ACC112 (cell line): Measurements from ENCODE around the gene ROBO4.
A peak's percentile ranks its signal among the peaks of the same experiment; 100 is the strongest.

ENCODE experiments used
- H2AFZ ChIP-seq: fragments of 200-600 bp; sonication (generic); one replicate; pipeline ENCODE4 v1.6.0; 2017; ENCODE audit warnings: antibody characterized with exemption, low read length; ENCODE audit not compliant: unreplicated experiment
- H3K27ac ChIP-seq: fragments of 200-600 bp; sonication (generic); 2 replicates; pipeline ENCODE4 v1.5.1; 2014; ENCODE audit warnings: low read depth, mild to moderate bottlenecking, antibody characterized with exemption, low read length, moderate library complexity
- H3K27me3 ChIP-seq: fragments of 200-600 bp; sonication (generic); 2 replicates; pipeline ENCODE4 v1.6.1; 2014; ENCODE audit warnings: mild to moderate bottlenecking, antibody characterized with exemption, low read length, moderate library complexity, mixed read lengths; ENCODE audit not compliant: insufficient read depth
- H3K36me3 ChIP-seq: fragments of 200-600 bp; sonication (generic); 2 replicates; pipeline ENCODE4 v1.6.1; 2016; ENCODE audit warnings: mild to moderate bottlenecking, antibody characterized with exemption, low read length, moderate library complexity, mixed read lengths; ENCODE audit not compliant: insufficient read depth
- H3K4me1 ChIP-seq: fragments of 200-600 bp; sonication (generic); one replicate; pipeline ENCODE4 v1.6.1; 2016; ENCODE audit warnings: low read length, mixed read lengths; ENCODE audit not compliant: insufficient read depth, unreplicated experiment, control insufficient read depth
- H3K4me3 ChIP-seq: fragments of 200-600 bp; sonication (generic); 2 replicates; pipeline ENCODE4 v1.5.1; 2014; ENCODE audit warnings: mild to moderate bottlenecking, low read depth, low read length
- H3K79me2 ChIP-seq: fragments of 200-600 bp; sonication (generic); one replicate; pipeline ENCODE4 v1.6.0; 2016; ENCODE audit warnings: low read length; ENCODE audit not compliant: control insufficient read depth, unreplicated experiment, insufficient read depth

The ROBO4 gene

GRCh38 chr11:124864176-124864891, 33.3 kb downstream of the ROBO4 start:
- Histone ChIP-seq H3K4me3 (0 out of 2 replicates have a peak overlapping the region, but pooled peaks have one; percentile 67), H3K27me3 (peaks cover 95% of the 10 kb centered on the region), H3K4me1 (peaks cover 13% of the 10 kb centered on the region), H2AFZ (no peak overlapping the region), H3K36me3 (no peaks in the 10 kb centered on the region), H3K27ac (no peak overlapping the region), H3K79me2 (no peaks in the 10 kb centered on the region)

- peaks cover 92% of the 10 kb centered on the region for H3K27me3 ChIP-seq
- H3K4me1 ChIP-seq = peaks cover 9% of the 10 kb centered on the region
- H2AFZ ChIP-seq = no peak overlapping the region
- H3K36me3 ChIP-seq = no peaks in the 10 kb centered on the region
- no peak overlapping the region for H3K27ac ChIP-seq
- H3K4me3 ChIP-seq = 0 out of 2 replicates have a peak overlapping the region, but pooled peaks have one; percentile 52
- no peaks in the 10 kb centered on the region for H3K79me2 ChIP-seq
These were observed 33.9 kb downstream of the ROBO4 start for GRCh38 chr11:124863826-124864165.

- H3K36me3 ChIP-seq = no peaks in the 10 kb centered on the region
- H3K4me1 ChIP-seq = peaks cover 7% of the 10 kb centered on the region
- H3K27ac ChIP-seq = no peak overlapping the region
- H3K27me3 ChIP-seq = peaks cover 89% of the 10 kb centered on the region
- no peaks in the 10 kb centered on the region for H3K79me2 ChIP-seq
- H3K4me3 ChIP-seq = peak overlapping the region; percentile 52
- H2AFZ ChIP-seq = peak overlapping the region; percentile 16
These were observed 34.4 kb downstream of the ROBO4 start for GRCh38 chr11:124863137-124863825.

GRCh38 chr11:124861670-124862069, 36.0 kb downstream of the ROBO4 start:
- Histone ChIP-seq H3K4me3 (no peak overlapping the region), H3K36me3 (no peaks in the 10 kb centered on the region), H3K79me2 (no peaks in the 10 kb centered on the region), H2AFZ (no peak overlapping the region), H3K27ac (no peak overlapping the region), H3K4me1 (peaks cover 7% of the 10 kb centered on the region), H3K27me3 (peaks cover 76% of the 10 kb centered on the region)

- H3K79me2 ChIP-seq = no peaks in the 10 kb centered on the region
- no peak overlapping the region for H2AFZ ChIP-seq
- H3K4me1 ChIP-seq = no peaks in the 10 kb centered on the region
- no peaks in the 10 kb centered on the region for H3K36me3 ChIP-seq
- no peak overlapping the region for H3K27ac ChIP-seq
- H3K27me3 ChIP-seq = peaks cover 76% of the 10 kb centered on the region
- H3K4me3 ChIP-seq = no peak overlapping the region
These were observed 38.5 kb downstream of the ROBO4 start for GRCh38 chr11:124859171-124859570.

GRCh38 chr11:124846070-124846673, 51.5 kb downstream of the ROBO4 start:
- Histone ChIP-seq H3K36me3 (no peaks in the 10 kb centered on the region), H3K4me3 (no peak overlapping the region), H3K27me3 (peaks cover 100% of the 10 kb centered on the region), H3K27ac (no peak overlapping the region), H3K79me2 (no peaks in the 10 kb centered on the region), H3K4me1 (no peaks in the 10 kb centered on the region), H2AFZ (no peak overlapping the region)

- H3K36me3 ChIP-seq = no peaks in the 10 kb centered on the region
- H3K4me3 ChIP-seq = no peak overlapping the region
- H3K79me2 ChIP-seq = no peaks in the 10 kb centered on the region
- no peak overlapping the region for H2AFZ ChIP-seq
- H3K27me3 ChIP-seq = peaks cover 100% of the 10 kb centered on the region
- H3K27ac ChIP-seq = no peak overlapping the region
- no peaks in the 10 kb centered on the region for H3K4me1 ChIP-seq
These were observed 53.0 kb downstream of the ROBO4 start for GRCh38 chr11:124844664-124845079.

GRCh38 chr11:124843616-124843910, 54.1 kb downstream of the ROBO4 start:
- Histone ChIP-seq H3K27me3 (peaks cover 100% of the 10 kb centered on the region), H3K79me2 (no peaks in the 10 kb centered on the region), H3K27ac (no peak overlapping the region), H3K4me1 (no peaks in the 10 kb centered on the region), H3K36me3 (no peaks in the 10 kb centered on the region), H3K4me3 (no peak overlapping the region), H2AFZ (no peak overlapping the region)

- Histone ChIP-seq H3K27ac (no peak overlapping the region), H3K36me3 (no peaks in the 10 kb centered on the region), H3K4me3 (no peak overlapping the region), H3K4me1 (peaks cover under 1% of the 10 kb centered on the region), H2AFZ (no peak overlapping the region), H3K79me2 (no peaks in the 10 kb centered on the region), H3K27me3 (peaks cover 97% of the 10 kb centered on the region)
These were observed 55.4 kb downstream of the ROBO4 start for GRCh38 chr11:124842305-124842704.

GRCh38 chr11:124841840-124842239, 55.8 kb downstream of the ROBO4 start:
- peaks cover 92% of the 10 kb centered on the region for H3K27me3 ChIP-seq
- no peak overlapping the region for H3K4me3 ChIP-seq
- no peaks in the 10 kb centered on the region for H3K79me2 ChIP-seq

GRCh38 chr11:124841201-124841600, 56.5 kb downstream of the ROBO4 start:
- H3K27ac ChIP-seq = no peak overlapping the region
- no peak overlapping the region for H2AFZ ChIP-seq
- no peak overlapping the region for H3K4me3 ChIP-seq
- no peaks in the 10 kb centered on the region for H3K36me3 ChIP-seq
- H3K27me3 ChIP-seq = peaks cover 86% of the 10 kb centered on the region
- peaks cover 6% of the 10 kb centered on the region for H3K4me1 ChIP-seq
- no peaks in the 10 kb centered on the region for H3K79me2 ChIP-seq

More at GRCh38 chr11:124841840-124842239, 55.8 kb downstream of the ROBO4 start:
- H3K4me1 ChIP-seq = peaks cover 4% of the 10 kb centered on the region
- H3K36me3 ChIP-seq = no peaks in the 10 kb centered on the region
- no peak overlapping the region for H3K27ac ChIP-seq
- no peak overlapping the region for H2AFZ ChIP-seq
